HG03045 (cell line): ENCODE results near the gene IGLL5.

Experiments
- ATAC-seq: cut with Tn5 transposase; IDR thresholded peaks from one replicate; pipeline ENCODE4 v1.9.1; 2021; ENCODE audit warnings: mild to moderate bottlenecking, moderate library complexity; ENCODE audit not compliant: unreplicated experiment

IGLL5 gene

GRCh38 chr22:22887621-22888503, at the start of gene IGLL5:
Gene IGLL5 (plus strand): TSS chr22:22887816. CDS start chr22:22888054, 238 bp downstream.
- no peak for ATAC-seq

GRCh38 chr22:22838148-22838786, 49.3 kb upstream of the IGLL5 start:
- no peak for ATAC-seq

- no peak for ATAC-seq
These were observed 47.9 kb upstream of the IGLL5 start for GRCh38 chr22:22839570-22840314.

GRCh38 chr22:22840780-22841179, 46.8 kb upstream of the IGLL5 start:
- ATAC-seq: no peak

GRCh38 chr22:22841598-22841997, 46.0 kb upstream of the IGLL5 start:
- ATAC-seq: no peak

GRCh38 chr22:22842085-22842484, 45.5 kb upstream of the IGLL5 start:
- no peak for ATAC-seq

- no peak for ATAC-seq
These were observed 43.8 kb upstream of the IGLL5 start for GRCh38 chr22:22843848-22844247.

GRCh38 chr22:22847241-22847640, 40.4 kb upstream of the IGLL5 start:
- ATAC-seq: no peak

- ATAC-seq: no peak
These were observed 39.2 kb upstream of the IGLL5 start for GRCh38 chr22:22848364-22848866.

- no peak for ATAC-seq
These were observed 37.7 kb upstream of the IGLL5 start for GRCh38 chr22:22849640-22850610.

- no peak for ATAC-seq
These were observed 35.6 kb upstream of the IGLL5 start for GRCh38 chr22:22851969-22852368.

GRCh38 chr22:22853713-22854112, 33.9 kb upstream of the IGLL5 start:
- ATAC-seq: no peak

GRCh38 chr22:22854466-22854865, 33.1 kb upstream of the IGLL5 start:
- no peak for ATAC-seq

- ATAC-seq: no peak
These were observed 32.5 kb upstream of the IGLL5 start for GRCh38 chr22:22855085-22855484.

GRCh38 chr22:22855617-22856308, 31.9 kb upstream of the IGLL5 start:
- ATAC-seq: no peak

- no peak for ATAC-seq
These were observed 31.3 kb upstream of the IGLL5 start for GRCh38 chr22:22856364-22856763.

- no peak for ATAC-seq
These were observed 30.6 kb upstream of the IGLL5 start for GRCh38 chr22:22856885-22857606.

GRCh38 chr22:22857607-22858558, 29.7 kb upstream of the IGLL5 start:
- no peak for ATAC-seq
